GM21390 (cell line): ENCODE results near the gene CPLX1.
"Not testable (repeated sequence)": the region's sequence is repeated elsewhere in the genome, so short reads cannot be mapped to it uniquely, and the experiment has no call there.

Experiments used
- ATAC-seq: cut with Tn5 transposase; IDR thresholded peaks from one replicate; pipeline ENCODE4 v1.9.1; 2021; ENCODE audit not compliant: unreplicated experiment

The CPLX1 gene

DNA sequence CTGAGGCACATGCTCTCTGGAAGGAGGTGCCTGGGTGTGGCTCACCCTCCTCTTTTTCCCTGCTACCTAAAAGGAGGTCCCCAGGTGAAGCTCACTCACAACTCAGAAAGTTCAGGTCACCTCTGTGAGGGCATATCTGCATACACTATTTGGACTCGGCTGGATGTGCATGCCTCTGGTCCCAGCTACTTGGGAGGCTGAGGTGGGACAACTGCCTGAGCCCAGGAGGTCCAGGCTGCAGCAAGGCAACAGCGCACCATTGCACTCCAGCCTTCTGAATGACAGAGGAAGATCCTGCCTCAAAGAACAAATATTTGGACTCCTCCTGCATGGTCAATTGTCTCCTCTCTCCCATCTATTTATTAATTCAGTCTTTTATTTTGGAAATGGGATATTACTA is 46.4 kb downstream of the CPLX1 start:
- no peak for ATAC-seq

- ATAC-seq: no peak
Measured at GRCh38 chr4:777520-778262, 48.2 kb downstream of the CPLX1 start.

DNA sequence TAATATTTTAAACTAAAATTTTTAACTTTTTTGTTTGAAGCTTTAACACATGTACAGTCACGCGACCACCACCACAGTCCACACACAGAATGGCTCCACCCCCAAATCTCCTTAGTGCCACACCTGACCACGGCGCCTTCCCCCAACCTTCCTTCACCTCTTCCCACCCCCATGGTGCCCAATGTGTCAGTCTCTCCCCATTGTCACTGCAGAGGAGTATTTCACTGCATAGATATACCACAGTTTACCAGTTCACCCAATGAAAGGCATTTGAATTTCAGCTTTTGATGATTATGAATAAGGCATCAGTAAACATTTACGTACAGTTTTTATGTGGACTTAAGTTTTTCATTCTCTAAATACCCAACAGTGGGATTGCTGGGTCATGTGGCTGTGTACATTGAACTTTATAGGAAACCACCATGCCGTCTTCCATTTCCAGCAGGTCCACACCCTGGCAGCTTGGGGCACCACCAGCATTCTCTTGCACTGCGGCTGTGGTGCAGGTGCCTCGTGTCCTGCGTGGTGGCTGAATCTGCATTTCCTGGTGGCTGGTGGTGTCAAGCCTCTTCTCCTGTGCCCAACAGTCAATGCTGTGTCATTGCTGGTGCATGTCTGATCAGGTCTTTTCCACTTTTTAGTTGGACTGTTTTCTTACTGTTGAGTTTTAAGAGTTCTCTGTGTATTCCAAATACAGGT is 49.0 kb downstream of the CPLX1 start:
- no peak for ATAC-seq

- ATAC-seq: not testable (repeated sequence)
Measured at GRCh38 chr4:775485-775884, 50.4 kb downstream of the CPLX1 start.

GRCh38 chr4:774419-775092 is 51.4 kb downstream of the CPLX1 start:
- not testable (repeated sequence) for ATAC-seq

DNA sequence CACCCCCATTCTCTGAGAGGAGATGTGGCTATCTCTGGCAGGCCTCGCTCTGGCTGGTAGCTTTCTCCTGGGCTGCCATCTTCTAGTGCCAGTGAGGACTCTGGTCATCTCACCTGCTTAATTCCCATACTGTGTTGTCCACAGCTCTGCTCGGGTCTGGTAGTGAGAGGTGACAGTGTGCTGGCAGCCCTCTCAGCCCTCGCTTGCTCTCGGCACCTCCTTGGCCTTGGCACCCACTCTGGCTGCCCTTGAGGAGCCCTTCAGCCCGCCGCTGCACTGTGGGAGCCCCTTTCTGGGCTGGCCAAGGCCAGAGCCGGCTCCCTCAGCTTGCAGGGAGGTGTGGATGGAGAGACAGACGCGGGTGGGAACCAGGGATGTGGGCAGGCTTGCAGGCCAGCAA is 52.7 kb downstream of the CPLX1 start:
- no peak for ATAC-seq

- ATAC-seq: no peak
Measured at GRCh38 chr4:772776-773175, 53.2 kb downstream of the CPLX1 start.

GRCh38 chr4:772118-772517 is 53.8 kb downstream of the CPLX1 start:
- ATAC-seq: no peak

DNA sequence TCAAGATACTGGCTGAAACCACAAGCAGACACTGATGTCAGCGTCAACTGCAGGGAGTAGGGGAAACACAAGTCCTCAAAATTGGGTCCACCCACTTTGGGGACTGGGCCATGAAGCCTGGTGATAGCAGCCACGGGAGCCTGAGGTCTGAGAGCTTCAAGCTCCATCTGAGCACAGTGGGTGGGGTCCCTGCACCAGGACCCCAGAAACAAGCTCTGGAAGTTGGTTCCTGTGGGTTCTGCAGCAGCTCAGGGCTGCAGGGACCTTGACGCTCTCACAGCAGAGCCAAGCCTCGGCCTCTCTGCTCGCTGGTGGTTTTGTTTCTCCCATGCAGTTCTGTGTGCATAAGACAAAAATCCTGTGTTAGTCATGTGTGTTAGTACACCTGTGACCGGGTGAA is 54.5 kb downstream of the CPLX1 start:
- ATAC-seq: no peak

GRCh38 chr4:770022-770421 is 55.9 kb downstream of the CPLX1 start:
- ATAC-seq: no peak

DNA sequence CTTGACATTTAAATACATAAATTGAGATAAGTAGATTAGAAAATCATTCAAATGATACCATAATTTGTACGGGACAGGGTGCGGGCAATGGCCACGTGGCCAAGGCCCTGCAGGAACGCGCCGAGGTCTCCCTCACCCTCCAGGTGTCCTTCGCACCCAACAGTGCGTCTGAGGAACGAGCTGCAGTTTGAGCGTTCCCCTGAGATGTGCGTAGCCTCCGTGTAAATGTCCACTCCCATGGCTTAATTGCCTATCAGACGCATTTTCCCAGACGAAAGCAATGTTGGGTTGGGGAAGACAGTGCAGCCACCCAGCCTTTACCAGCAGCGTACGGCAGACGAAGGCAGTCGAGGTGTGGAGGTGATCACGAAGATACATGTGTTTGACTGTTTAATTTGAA is 56.4 kb downstream of the CPLX1 start:
- ATAC-seq: no peak

- ATAC-seq: no peak
Measured at GRCh38 chr4:768995-769394, 56.9 kb downstream of the CPLX1 start.

DNA sequence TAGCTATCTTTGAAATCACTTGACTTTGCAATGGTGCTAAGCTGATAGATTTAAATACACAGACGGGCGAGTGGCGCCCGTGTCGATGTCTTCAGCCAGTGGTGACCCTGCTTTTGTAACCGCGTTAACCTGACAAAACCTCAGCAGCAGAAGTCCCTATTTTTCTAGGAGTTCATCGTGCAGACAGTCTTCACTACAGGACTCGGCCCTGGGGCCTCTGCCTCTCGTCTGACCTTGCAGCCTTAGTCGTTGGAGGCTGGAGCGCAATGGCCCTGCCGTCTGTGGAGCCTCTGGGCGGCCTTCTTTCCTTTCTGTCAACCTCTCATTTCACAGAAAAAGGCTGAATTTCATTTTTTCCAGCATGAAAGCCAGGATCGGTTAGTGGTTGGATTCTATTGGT is 57.9 kb downstream of the CPLX1 start:
- no peak for ATAC-seq

- no peak for ATAC-seq
Measured at GRCh38 chr4:766559-767283, 59.2 kb downstream of the CPLX1 start.

DNA sequence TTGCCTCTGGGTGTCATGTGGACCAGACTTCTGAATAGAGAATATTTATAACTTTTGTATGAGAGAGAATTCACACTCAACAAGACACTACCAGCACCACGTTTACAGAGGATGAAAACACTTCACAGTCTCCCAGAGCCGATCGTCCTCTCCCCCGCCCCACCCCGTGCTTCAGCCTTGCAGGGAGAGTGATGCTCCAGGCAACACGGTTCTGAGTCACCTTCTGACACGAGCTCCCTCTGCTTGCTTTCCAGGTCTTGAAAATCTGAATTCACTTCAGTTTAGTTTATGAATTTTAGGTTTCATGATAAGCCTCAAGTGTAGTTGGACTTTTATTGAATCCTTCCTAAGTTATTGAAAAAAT is 59.8 kb downstream of the CPLX1 start:
- no peak for ATAC-seq

DNA sequence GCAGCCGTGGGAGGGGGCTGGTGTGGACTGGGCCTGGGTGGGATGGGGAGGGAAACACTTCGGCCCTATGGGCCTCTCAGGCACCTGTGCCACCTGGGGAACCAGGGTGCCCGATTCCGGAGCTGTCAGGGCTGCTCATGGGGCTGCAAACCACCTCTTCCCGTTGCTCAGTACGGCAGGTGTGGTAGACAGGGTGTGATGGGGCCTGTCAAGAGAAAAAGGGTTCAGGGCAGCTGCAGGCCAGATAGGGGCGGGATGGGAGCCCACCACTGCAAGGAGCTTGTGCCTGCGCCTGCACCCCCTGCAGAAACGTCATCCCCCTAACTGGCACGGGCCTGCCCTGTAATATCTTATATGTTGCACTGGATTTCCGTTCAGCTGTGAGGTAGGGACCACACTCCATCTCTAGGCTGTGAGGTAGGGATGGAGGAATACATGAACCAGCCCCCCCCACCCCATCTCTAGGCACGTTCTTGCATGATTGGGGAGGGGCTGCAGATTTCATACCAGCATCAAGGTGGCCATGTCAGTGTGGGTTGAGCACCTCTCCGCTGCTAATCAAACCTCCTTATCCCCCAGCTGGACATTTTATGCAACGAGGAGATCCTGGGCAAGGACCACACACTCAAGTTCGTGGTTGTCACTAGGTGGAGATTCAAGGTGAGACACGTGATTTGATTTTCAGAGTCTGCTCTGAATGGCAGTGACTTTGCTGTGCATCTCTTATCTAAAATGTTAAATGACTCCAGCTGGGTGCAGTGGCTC is 61.3 kb downstream of the CPLX1 start:
- ATAC-seq: no peak

- no peak for ATAC-seq
Measured at GRCh38 chr4:763922-764321, 62.0 kb downstream of the CPLX1 start.

DNA sequence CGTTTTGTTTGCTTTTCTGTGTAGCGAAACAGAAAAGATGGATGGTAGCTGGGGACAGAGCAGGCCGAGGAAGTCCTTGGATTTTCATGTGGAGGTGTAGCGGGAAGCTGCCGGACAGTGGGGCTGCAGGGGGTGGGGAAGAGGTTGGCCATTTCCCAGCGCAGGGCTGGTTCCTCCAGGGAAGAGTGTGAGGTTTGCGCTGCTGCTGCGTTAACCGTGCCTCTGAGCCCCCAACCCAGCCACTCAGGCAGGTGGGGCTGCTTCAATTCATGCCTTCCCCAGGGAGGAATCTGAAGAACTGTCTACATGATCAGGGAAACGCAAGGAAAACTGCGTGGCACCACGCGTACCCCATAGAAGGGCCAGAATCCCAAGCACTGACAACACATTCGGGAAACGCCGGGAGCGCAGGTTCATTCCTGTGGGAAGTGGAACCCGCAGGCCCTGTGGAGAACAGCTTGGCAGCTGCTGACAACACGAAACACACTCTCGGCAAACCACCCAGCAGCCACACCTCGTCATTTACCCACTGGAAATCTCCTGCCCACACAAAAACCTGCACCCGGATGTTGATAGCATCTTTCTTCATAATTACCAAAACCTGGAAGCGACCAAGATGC is 62.6 kb downstream of the CPLX1 start:
- ATAC-seq: no peak

GRCh38 chr4:762211-763190 is 63.4 kb downstream of the CPLX1 start:
- ATAC-seq: no peak
